K562 (cell line): ENCODE data around the gene SELENOW. TPM values are rescaled to one million over a fixed set of nuclear protein-coding genes. Genes with fewer than 3 reads are reported as not detected.

ENCODE experiments used
- ATAC-seq: fragments of 200-7000 bp; cut with Tn5 transposase; 3 replicates; pipeline ENCODE4 v1.9.1; 2020; ENCODE audit warnings: moderate library complexity
- BruUV-seq: library from RNA; stranded (reverse); fragments of 400-500 nt; replicated peaks from 2 replicates; lab custom pipeline; 2021; lab: Mats Ljungman, UMichigan
- CTCF ChIA-PET: fragments of 300-600 bp; formaldehyde crosslinking; extraction: SDS; loops from one replicate; lab custom pipeline; 2021; ENCODE audit warnings: low intra/inter-chr PET ratio; lab: Yijun Ruan, JAX
- POLR2A ChIA-PET: fragments of 300-600, 350-650 bp; sonication (Branson Sonifier 250); formaldehyde crosslinking; extraction: SDS; loops from one replicate; lab custom pipeline; 2021; ENCODE audit warnings: antibody characterized with exemption, inconsistent platforms; lab: Yijun Ruan, JAX
- DNase-seq, 4 experiments: peaks; one replicate each; pipeline versions ENCODE4 v3.0.0 to v3.0.0-alpha.2; 2011 to 2018; ENCODE audit warnings: low spot score in 3 of 4, mixed read lengths in 3 of 4; ENCODE audit errors: extremely low read depth in 1 of 4
- FAIRE-seq: peaks from 2 replicates; lab custom pipeline; 2011; peaks lifted over from hg19 to GRCh38; lab: Jason Lieb, UNC
- H2AFZ ChIP-seq: 2 replicates; pipeline ENCODE4 v1.6.0; 2011; ENCODE audit warnings: low read depth, low read length, control low read depth, inconsistent platforms
- H3K27ac ChIP-seq: fragments of 200-600 bp; 3 replicates; pipeline ENCODE4 v1.8.0; 2011; ENCODE audit warnings: low read depth, mild to moderate bottlenecking, control low read depth, inconsistent platforms, low read length, moderate library complexity, mixed read lengths; ENCODE audit errors: extremely low read depth
- H3K27me3 ChIP-seq, 2 experiments: fragments of 300-600 bp in 1 of 2; 2 replicates in 1 of 2; 3 replicates in 1 of 2; pipeline versions ENCODE4 v1.6.0 to v1.8.0; 2011; ENCODE audit warnings: inconsistent platforms in 2 of 2, low read length in 2 of 2, mild to moderate bottlenecking in 1 of 2, mixed read lengths in 1 of 2, moderate library complexity in 1 of 2; ENCODE audit not compliant: control insufficient read depth in 2 of 2, insufficient read depth in 2 of 2
- H3K36me3 ChIP-seq: fragments of 300-600 bp; 3 replicates; pipeline ENCODE4 v1.8.0; 2011; ENCODE audit warnings: mild to moderate bottlenecking, low read length, inconsistent platforms; ENCODE audit not compliant: control insufficient read depth, insufficient read depth
- H3K4me1 ChIP-seq, 2 experiments: fragments of 200-600 bp in 1 of 2; replicated peaks in 1 of 2; 2 replicates in 1 of 2; 3 replicates in 1 of 2; pipeline versions ENCODE4 v1.5.1 to v1.8.0; 2011; ENCODE audit warnings: inconsistent platforms in 2 of 2, low read length in 2 of 2, mild to moderate bottlenecking in 1 of 2, mixed read lengths in 1 of 2, moderate library complexity in 1 of 2; ENCODE audit not compliant: control insufficient read depth in 2 of 2, insufficient read depth in 2 of 2
- H3K4me2 ChIP-seq: 2 replicates; pipeline ENCODE4 v1.6.1; 2011; ENCODE audit warnings: low read length, control low read depth, inconsistent platforms, mixed read lengths; ENCODE audit not compliant: insufficient read depth
- H3K4me3 ChIP-seq: fragments of 200-600 bp; sonication (generic), shearing (Covaris generic); 2 replicates; pipeline ENCODE4 v1.5.1; 2016; ENCODE audit warnings: control low read depth, inconsistent platforms
- H3K79me2 ChIP-seq: fragments of 200-600 bp; 3 replicates; pipeline ENCODE4 v1.8.0; 2011; ENCODE audit warnings: low read length, inconsistent platforms; ENCODE audit not compliant: control insufficient read depth, insufficient read depth
- H3K9ac ChIP-seq, 2 experiments: 2 replicates each; pipeline versions ENCODE4 v1.6.0 to v1.6.1; 2011; ENCODE audit warnings: low read depth in 2 of 2, low read length in 2 of 2, control low read depth in 1 of 2, inconsistent platforms in 1 of 2, mild to moderate bottlenecking in 1 of 2, mixed read lengths in 1 of 2; ENCODE audit not compliant: insufficient read depth in 1 of 2
- H3K9me1 ChIP-seq: one replicate; pipeline ENCODE4 v1.6.0; 2011; ENCODE audit warnings: inconsistent platforms, mild to moderate bottlenecking, low read length, moderate library complexity; ENCODE audit not compliant: control insufficient read depth, insufficient read depth
- H3K9me3 ChIP-seq: replicated peaks from 2 replicates; pipeline ENCODE4 v1.5.1; 2011; ENCODE audit warnings: low read depth, low read length, inconsistent platforms; ENCODE audit not compliant: control insufficient read depth, insufficient read depth
- H4K20me1 ChIP-seq: replicated peaks from 2 replicates; pipeline ENCODE4 v1.6.1; 2011; ENCODE audit warnings: low read length, inconsistent platforms, mixed read lengths; ENCODE audit not compliant: control insufficient read depth, insufficient read depth
- ARID1B ChIP-seq: fragments of 450-650 bp; IDR thresholded peaks from 2 replicates; pipeline ENCODE4 v1.6.1; 2016; ENCODE audit warnings: antibody characterized with exemption, mild to moderate bottlenecking, inconsistent platforms
- CBFB ChIP-seq: sonication (generic); formaldehyde crosslinking; IDR thresholded peaks from 2 replicates; pipeline ENCODE4 v1.4.0; 2020; ENCODE audit warnings: mild to moderate bottlenecking, missing genetic modification reagents
- DNMT1 ChIP-seq: fragments of 450-650 bp; IDR thresholded peaks from 2 replicates; pipeline ENCODE4 v1.6.1; 2016; ENCODE audit warnings: antibody characterized with exemption, mild to moderate bottlenecking
- ETV5 ChIP-seq: sonication (generic); formaldehyde crosslinking; IDR thresholded peaks from 2 replicates; pipeline ENCODE4 v1.4.0; 2020; ENCODE audit warnings: low read depth, mild to moderate bottlenecking, missing genetic modification reagents
- NFYB ChIP-seq: IDR thresholded peaks from 2 replicates; pipeline ENCODE4 v1.6.1; 2011; ENCODE audit warnings: mild to moderate bottlenecking, moderate library complexity; ENCODE audit not compliant: insufficient read length; ENCODE audit errors: extremely low read depth
- NR2F6 ChIP-seq: fragments of 450-650 bp; formaldehyde crosslinking; IDR thresholded peaks from 2 replicates; pipeline ENCODE4 v1.4.0; 2020; ENCODE audit warnings: mild to moderate bottlenecking
- POLR2G ChIP-seq: fragments of 200-400 bp; formaldehyde crosslinking; IDR thresholded peaks from 2 replicates; pipeline ENCODE4 v1.6.1; 2017; ENCODE audit warnings: low read depth, mild to moderate bottlenecking, antibody characterized with exemption, low read length, moderate library complexity
- RBFOX2 ChIP-seq: fragments of 200-400 bp; formaldehyde crosslinking; IDR thresholded peaks from 2 replicates; pipeline ENCODE4 v1.6.1; 2017; ENCODE audit warnings: low read depth, mild to moderate bottlenecking, low read length, moderate library complexity
- RBM22 ChIP-seq: fragments of 200-400 bp; formaldehyde crosslinking; IDR thresholded peaks from 2 replicates; pipeline ENCODE4 v1.6.1; 2018; ENCODE audit warnings: low read length, low read depth; ENCODE audit not compliant: poor library complexity, severe bottlenecking
- SNIP1 ChIP-seq: fragments of 450-650 bp; IDR thresholded peaks from 2 replicates; pipeline ENCODE4 v1.7.1; 2017; ENCODE audit warnings: low read depth, mild to moderate bottlenecking
- STAT5A ChIP-seq: IDR thresholded peaks from 2 replicates; pipeline ENCODE4 v1.6.1; 2012; ENCODE audit warnings: low read length, inconsistent platforms, borderline replicate concordance
- SUPT5H ChIP-seq: fragments of 450-650 bp; IDR thresholded peaks from 2 replicates; pipeline ENCODE4 v1.6.1; 2016
- TCF7L2 ChIP-seq: fragments of 150-350 bp; IDR thresholded peaks from 2 replicates; pipeline ENCODE4 v1.6.1; 2016; ENCODE audit warnings: low read depth, mild to moderate bottlenecking, low read length, moderate library complexity
- TFAM ChIP-seq: fragments of 250-450 bp; sonication (Bioruptor Pico); conservative IDR thresholded peaks from 2 replicates; pipeline ENCODE4 v1.5.0; 2021; ENCODE audit warnings: mild to moderate bottlenecking, moderate library complexity
- XRCC4 ChIP-seq: IDR thresholded peaks from one replicate; pipeline ENCODE4 v1.6.1; 2011; ENCODE audit not compliant: insufficient read depth, insufficient read length; ENCODE audit errors: extremely low read depth
- ZNF23 ChIP-seq: fragments of 250-450 bp; sonication (Bioruptor Pico); IDR thresholded peaks from 2 replicates; pipeline ENCODE4 v1.4.0; 2020; ENCODE audit warnings: mild to moderate bottlenecking
- ZNF253 ChIP-seq: fragments of 250-450 bp; sonication (Bioruptor Pico); conservative IDR thresholded peaks from 2 replicates; pipeline ENCODE4 v1.6.1; 2021; ENCODE audit warnings: mild to moderate bottlenecking
- ZNF668 ChIP-seq: fragments of 250-450 bp; sonication (Bioruptor Pico); IDR thresholded peaks from 2 replicates; pipeline ENCODE4 v1.8.0; 2022; ENCODE audit warnings: mild to moderate bottlenecking, inconsistent platforms
- WGBS: fragments of 100-300 bp; shearing (Covaris generic); methylation state at CpG from one replicate; pipeline ENCODE4 v1.1.6; 2016; ENCODE audit warnings: low coverage, mixed read lengths; ENCODE audit not compliant: insufficient coverage; ENCODE audit errors: missing lambda C conversion rate; 5-methylcytosine and 5-hydroxymethylcytosine counted together
- in situ Hi-C: fragments of 300-500 bp; cut with MboI; formaldehyde crosslinking; loops from 4 replicates; pipeline ENCODE4 v1.15.0; 2018; ENCODE audit warnings: inconsistent platforms, mixed read lengths
- intact Hi-C: fragments of 100-400 bp; cut with micrococcal nuclease; formaldehyde crosslinking; loops from 2 replicates; pipeline ENCODE4 v1.14.2; 2022
- polyA plus RNA-seq, 8 experiments: library from polyadenylated mRNA; depleted of rRNA in 4 of 8; stranded (reverse) in 5 of 8; unstranded in 3 of 8; fragments of >200 nt; fragmentation: Nextera tagmentation in 2 of 8; fragmentation: Illumina TruSeq in 1 of 8; extraction: Ambion mirVana in 2 of 8; extraction: Trizol in 1 of 8; gene quantifications; 2 replicates each; pipeline versions ENCODE4 v1.2.1 to v1.2.3, GENCODE V29; 2011 to 2014; ENCODE audit warnings: inconsistent platforms in 1 of 8, missing spikeins in 1 of 8
- total RNA-seq, 7 experiments: library from RNA; depleted of rRNA in 6 of 7; stranded (reverse); fragments of >200 nt in 6 of 7; fragmentation: Illumina TruSeq in 2 of 7; extraction: Trizol in 2 of 7; gene quantifications; 2 replicates each; pipeline versions ENCODE4 v1.2.1 to v1.2.3, GENCODE V29; 2011 to 2021; ENCODE audit warnings: low replicate concordance in 1 of 7
- TF ChIP-seq, protein P1 (sequence below): fragments of 450-650 bp; formaldehyde crosslinking; IDR thresholded peaks from 2 replicates; pipeline ENCODE4 v1.4.0; 2020; ENCODE audit warnings: mild to moderate bottlenecking, mixed read lengths

SELENOW gene
- total and polyA plus RNA-seq, 9 of the 15 experiments (the other 6 are each of a cell fraction or from before 2014, with no cell fraction given) = 91.9 to 279 (median 156) TPM

DNA sequence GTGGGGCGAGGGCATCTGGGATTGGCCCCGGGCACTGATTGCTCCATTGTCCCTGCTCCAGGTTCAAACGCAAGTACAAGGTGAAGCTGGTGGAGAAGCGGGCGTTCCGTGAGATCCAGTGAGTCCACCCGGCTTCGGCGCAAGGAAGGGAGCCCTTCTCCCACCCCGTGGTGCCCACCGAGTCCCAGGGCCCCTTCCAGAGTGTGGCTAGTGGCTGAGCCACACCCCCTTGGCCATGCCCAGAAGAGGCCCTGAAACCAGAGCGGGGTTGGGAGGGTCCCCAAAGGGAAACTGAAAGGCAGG is 21.9 kb upstream of the SELENOW start (continued):
- TF ChIP-seq, protein P1, sequence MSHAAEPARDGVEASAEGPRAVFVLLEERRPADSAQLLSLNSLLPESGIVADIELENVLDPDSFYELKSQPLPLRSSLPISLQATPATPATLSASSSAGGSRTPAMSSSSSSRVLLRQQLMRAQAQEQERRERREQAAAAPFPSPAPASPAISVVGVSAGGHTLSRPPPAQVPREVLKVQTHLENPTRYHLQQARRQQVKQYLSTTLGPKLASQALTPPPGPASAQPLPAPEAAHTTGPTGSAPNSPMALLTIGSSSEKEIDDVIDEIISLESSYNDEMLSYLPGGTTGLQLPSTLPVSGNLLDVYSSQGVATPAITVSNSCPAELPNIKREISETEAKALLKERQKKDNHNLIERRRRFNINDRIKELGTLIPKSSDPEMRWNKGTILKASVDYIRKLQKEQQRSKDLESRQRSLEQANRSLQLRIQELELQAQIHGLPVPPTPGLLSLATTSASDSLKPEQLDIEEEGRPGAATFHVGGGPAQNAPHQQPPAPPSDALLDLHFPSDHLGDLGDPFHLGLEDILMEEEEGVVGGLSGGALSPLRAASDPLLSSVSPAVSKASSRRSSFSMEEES = no peak
- TF ChIP-seq ETV5 (CRISPR knock-in tag) (no peak), RBM22 (peak; percentile 12), NFYB (no peak), SNIP1 (no peak), STAT5A (no peak), ZNF668 (no peak), TCF7L2 (no peak), POLR2G (peak; percentile 50), XRCC4 (no peak)

GRCh38 chr19:47756953-47757608 is 21.4 kb upstream of the SELENOW start:
- no peak for ATAC-seq
- in situ Hi-C loops = no loop called here
- TF ChIP-seq ARID1B = no peak
- no peak for TF ChIP-seq DNMT1
- no peak for TF ChIP-seq ZNF253 (CRISPR knock-in tag)
- no peak for TF ChIP-seq NR2F6 (CRISPR knock-in tag)
- TF ChIP-seq POLR2G = peak; percentile 40
- peak; percentile 65 for TF ChIP-seq RBFOX2
- TF ChIP-seq ZNF23 (CRISPR knock-in tag) = no peak
- no peak for TF ChIP-seq TFAM (CRISPR knock-in tag)
- TF ChIP-seq SUPT5H = peak; percentile 48; the same call in 1 of the 2 replicates
- no peak for TF ChIP-seq CBFB (CRISPR knock-in tag)
- TF ChIP-seq, all 486 proteins: peak for 3
- peaks cover 0 to 21% of the 10 kb centered on the region in 2 experiments; a peak in 2 of 5 replicates for H3K4me1 ChIP-seq
- FAIRE-seq (no peak), DNase-seq (no peak)
- WGBS = 91% methylated on average over 19 of the region's 22 CpGs
- H3K9me3 ChIP-seq = no peaks in the 10 kb centered on the region
- H3K27me3 ChIP-seq = no peaks in the 10 kb centered on the region
- no peaks in the 10 kb centered on the region for H3K79me2 ChIP-seq
- no peak overlapping the region for H2AFZ ChIP-seq
- no peak overlapping the region for H3K27ac ChIP-seq
- H3K9me1 ChIP-seq = no peaks in the 10 kb centered on the region
- POLR2A ChIA-PET = interaction anchor here (0.5 to 3.4 kb wide), 5 partner anchors 9 to 980 kb away, joined by 3 to 17 read pairs (median 10); partner anchors contain the start of gene NOP53
- no peak overlapping the region for H3K4me2 ChIP-seq
- peaks cover 7% of the 10 kb centered on the region for H4K20me1 ChIP-seq
- CTCF ChIA-PET = no interaction called here
- no peak overlapping the region; a peak in 1 of 4 replicates for H3K9ac ChIP-seq
- H3K4me3 ChIP-seq = no peak overlapping the region
- BruUV-seq = TSS peak; percentile 5
- intact Hi-C loops = no loop called here
- peaks cover 73% of the 10 kb centered on the region; the same call in 2 of the 3 replicates for H3K36me3 ChIP-seq
